OCI-LY1 (cell line): ENCODE measurements around the gene NECAP2.

ENCODE experiments used
- EZH2 ChIP-seq: fragments of 200-600 bp; sonication (generic), shearing (Covaris generic); IDR thresholded peaks from 2 replicates; pipeline ENCODE4 v1.8.0; 2017; ENCODE audit warnings: borderline replicate concordance, mixed run types, mild to moderate bottlenecking, antibody characterized with exemption, low read length, moderate library complexity, mixed read lengths
- TF ChIP-seq, protein P1 (sequence below): fragments of 200-600 bp; sonication (generic), shearing (Covaris generic); IDR thresholded peaks from 2 replicates; pipeline ENCODE4 v1.5.1; 2017; ENCODE audit warnings: mild to moderate bottlenecking, antibody characterized with exemption, low read length, moderate library complexity, mixed read lengths

DNA sequence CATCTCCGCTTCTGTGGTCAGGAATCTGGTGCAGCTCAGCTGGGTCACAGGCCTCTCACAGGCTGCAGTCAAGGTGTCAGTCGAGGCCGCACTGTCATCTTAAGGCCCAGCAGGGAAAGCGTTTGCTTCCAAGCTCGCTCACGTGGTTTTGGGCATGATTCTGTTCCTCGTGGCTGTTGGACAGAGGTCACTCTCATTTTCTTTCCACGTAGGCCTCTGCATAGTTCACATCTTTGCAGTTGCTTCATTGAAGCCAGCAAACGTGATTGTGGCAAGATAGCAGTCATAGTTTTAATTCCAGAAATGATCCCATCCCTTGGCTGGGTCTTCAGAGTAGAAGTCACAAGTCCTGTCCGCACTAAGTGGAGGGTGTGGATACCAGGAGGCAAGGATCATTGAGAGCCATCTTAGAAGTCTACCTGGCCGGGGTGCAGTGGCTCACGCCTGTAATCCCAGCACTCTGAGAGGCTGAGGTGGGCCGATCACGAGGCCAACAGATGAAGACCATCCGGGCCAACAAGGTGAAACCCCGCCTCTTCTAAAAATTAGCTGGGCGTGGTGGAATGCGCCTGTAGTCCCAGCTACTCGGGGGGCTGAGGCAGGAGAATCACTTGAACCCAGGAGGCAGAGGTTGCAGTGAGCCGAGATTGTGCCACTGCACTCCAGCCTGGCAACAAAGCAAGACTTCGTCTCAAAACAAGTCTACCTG lies 24.5 kb downstream of the NECAP2 start:
- TF ChIP-seq, protein P1, sequence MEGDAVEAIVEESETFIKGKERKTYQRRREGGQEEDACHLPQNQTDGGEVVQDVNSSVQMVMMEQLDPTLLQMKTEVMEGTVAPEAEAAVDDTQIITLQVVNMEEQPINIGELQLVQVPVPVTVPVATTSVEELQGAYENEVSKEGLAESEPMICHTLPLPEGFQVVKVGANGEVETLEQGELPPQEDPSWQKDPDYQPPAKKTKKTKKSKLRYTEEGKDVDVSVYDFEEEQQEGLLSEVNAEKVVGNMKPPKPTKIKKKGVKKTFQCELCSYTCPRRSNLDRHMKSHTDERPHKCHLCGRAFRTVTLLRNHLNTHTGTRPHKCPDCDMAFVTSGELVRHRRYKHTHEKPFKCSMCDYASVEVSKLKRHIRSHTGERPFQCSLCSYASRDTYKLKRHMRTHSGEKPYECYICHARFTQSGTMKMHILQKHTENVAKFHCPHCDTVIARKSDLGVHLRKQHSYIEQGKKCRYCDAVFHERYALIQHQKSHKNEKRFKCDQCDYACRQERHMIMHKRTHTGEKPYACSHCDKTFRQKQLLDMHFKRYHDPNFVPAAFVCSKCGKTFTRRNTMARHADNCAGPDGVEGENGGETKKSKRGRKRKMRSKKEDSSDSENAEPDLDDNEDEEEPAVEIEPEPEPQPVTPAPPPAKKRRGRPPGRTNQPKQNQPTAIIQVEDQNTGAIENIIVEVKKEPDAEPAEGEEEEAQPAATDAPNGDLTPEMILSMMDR = no peak
- TF ChIP-seq EZH2 = no peak
